Measurements from ENCODE around the gene SAMD4A.

Gene SAMD4A

DNA sequence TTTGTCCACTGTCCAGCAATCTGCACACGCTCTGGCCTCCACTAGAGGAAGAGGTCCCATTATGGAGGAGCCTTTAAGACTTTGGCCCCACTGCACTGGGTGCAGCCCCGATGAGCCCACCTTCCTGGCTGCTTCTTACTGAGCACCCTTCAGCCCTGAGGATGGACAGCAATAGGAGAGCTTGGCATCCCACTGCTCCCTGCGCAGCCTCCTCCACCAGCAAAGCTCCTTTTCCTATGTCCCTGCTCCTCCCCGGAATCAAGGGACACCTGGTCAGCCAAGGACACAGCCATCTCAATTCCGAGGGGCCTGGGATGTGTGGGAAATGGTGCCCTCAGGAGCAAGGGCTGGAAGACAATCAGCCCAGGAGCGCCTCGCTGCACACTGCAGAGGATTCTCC is 241.0 kb downstream of the SAMD4A start:
- DNase-seq, result no peak

DNA sequence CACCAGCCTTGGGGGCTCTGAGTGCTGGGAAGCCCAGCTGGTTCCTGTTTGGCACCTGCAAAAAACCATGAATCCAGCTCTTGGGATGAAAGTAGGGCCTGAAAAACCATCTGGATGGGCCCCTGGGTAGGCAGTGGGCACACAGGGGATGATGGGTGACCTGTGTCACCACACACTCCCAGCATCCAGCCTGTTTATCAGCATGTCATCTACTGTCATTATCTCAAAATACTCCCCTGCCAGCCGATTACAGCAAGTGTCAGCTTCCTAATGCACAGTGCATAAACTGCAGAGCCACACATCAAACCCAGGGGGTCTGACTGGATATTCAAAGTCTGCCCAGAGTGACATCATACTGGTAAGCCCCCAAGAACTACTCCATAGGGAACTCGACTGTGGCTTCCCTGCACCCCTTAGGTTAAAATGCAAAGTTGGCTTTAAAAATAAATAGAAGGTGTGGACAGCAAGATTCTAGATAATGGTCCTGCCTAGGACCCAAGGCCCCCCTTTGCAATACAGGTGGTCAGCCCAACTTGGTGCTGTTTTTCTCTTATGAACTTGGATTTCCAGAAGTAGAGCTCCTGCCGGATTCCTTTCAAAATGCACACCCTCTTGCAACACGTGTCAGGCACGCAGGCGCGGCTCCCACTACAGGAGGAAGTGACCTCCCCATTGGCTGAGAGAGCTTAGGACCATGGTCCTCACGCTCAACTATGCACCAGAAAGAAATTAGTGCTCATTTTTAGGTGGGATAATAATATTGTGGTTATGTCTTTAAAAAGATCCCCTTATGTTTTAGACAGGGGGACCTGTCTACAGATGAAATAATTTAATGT is 241.6 kb downstream of the SAMD4A start:
- DNase-seq, result no peak

DNA sequence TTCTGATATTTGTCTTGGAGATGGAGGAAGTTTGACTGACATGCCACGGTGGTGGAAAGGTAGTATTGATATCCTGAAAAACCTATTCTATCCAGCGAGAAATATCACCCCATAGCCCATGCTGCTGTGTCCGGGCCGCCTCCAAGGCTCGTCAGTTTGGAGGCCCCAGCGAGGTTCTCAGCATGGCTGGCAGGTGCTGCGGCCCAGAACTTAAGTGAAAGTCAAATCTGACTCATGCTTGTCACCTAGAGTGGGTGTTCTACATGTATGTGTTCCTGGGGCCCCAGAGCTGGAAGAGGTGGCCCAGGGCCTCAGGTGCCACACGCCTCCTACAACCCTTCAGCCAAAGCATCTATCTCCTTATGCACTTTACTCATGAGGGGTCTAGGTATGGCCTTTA is 242.8 kb downstream of the SAMD4A start:
- DNase-seq, result no peak

DNA sequence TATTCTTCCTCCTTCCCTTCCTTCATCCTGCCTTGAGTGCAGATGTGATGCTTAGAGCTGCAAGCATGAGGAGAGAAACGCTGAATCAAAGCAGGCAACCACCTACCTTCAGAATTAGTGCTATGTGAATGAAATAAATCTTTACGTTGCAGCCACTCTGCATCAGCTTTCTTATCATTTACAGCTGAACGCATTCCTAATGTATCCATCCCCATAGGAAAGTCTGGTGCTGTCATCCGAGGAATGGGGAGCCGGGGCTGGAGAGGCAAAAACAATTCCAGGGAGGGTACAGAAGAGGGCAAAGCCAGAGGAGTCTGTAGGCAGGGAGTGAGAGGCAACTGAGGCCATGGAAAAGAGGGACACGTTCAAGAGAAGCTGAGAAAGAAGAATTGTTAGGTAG is 245.7 kb downstream of the SAMD4A start:
- DNase-seq, result no peak

DNA sequence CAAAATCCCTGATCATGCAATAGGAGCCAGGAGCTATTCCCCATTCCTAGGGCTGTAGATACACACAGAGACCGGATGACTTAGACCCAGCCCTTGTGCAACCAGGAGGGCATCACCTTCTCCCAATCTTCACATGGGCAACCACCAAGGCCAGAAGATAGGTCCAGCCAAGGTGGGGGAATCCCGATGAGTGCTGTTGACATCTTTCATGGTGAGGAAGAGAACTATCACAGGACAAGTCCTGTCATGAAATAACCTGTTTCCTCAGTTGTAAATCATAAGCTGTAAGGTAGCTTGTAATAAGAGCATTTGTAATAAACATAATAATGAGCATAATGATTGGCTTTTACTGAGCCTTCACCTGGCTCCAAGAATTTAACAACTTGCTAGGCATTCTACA is 246.2 kb downstream of the SAMD4A start:
- no peak for DNase-seq

DNA sequence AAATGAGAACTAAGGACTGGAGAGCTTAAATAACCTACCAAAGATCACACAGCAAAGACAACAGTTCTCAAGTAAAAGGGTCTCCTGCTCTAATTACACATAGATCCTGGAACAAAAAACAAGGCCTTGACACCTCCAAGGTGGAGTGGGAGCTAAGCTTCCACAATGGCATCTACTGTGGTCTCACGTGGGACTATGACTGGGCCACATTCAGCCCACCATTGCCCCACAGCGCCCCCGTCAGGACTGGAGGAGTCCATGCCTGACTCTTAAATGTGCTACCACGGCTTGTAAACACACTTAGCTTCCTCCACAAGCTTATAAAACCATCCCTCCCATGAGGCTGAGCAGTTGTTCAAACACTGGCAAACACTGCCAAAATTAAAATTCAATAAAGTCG is 247.1 kb downstream of the SAMD4A start:
- no peak for DNase-seq

DNA sequence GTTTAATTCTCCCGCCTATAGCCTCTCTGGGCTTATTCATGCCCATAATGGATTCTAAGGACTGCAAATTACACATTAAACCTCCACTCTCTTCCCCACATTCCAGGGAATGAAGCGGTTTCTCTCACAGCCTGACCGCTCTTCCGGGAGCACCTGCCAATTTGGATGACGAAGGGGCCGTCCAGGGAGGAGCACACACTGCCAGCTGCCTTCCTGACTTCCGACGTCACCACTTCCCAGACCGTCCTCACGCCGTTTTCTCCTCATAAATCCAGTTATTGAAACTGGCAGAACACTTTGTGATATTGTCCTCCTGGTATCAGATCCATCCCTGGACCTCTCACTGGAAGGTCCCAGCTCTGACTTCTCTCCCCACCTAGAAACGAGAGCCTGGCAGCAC is 248.1 kb downstream of the SAMD4A start:
- DNase-seq, result peak; percentile 74

DNA sequence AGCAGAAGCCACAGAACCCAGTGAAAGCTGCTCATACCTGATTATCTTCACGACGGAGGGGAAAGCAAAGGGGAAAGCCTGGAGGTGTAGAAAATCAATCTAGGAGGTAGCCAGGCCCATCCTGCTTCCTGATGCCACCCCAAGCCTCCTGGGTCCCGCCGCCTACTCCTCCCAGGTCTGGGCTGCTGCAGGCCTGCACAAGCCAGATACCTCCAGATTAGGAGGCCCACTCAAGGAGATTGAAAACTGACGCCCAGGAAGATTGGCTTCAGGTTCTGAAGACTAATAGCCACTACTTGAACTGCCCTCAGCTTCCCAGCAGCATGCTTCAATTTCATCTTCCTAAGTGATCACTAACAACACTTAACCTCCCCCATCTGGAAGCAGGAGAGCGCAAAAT is 248.6 kb downstream of the SAMD4A start:
- DNase-seq, result no peak

DNA sequence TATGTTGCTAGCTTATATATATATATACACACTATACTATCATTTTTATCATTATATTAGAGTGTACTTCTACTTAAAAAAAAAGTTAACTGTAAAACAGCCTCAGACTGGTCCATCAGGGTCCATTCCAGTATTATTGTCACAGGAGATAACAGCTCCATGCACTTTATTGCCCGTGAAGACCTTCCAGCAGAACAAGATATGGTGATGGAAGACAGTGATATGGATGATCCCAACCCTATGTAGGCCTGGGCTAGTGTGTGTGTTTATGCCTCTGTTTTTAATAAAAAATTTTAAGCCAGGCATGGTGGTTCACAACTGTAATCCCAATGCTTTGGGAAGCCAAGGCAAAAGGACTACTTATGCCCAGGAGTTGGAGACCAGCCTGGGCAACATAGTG is 249.5 kb downstream of the SAMD4A start:
- no peak for DNase-seq

DNA sequence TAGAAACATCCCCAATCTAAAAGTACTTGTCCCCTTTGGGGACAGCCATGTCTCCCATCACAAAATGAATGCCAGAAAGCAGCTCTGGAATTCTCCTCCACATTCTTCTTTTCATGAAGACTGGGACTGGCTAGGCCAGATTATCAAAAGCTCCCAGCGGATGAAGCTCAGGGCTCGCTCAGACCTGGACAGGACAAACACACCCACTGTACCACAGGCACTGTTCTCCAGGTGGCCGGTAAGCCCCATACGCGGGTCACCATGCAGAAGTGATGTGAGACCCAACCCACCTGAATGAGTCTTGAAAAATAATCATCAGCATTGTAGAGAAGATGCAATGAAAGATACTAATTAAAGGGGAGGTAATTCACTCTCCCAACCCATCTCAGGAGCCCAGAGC is 250.6 kb downstream of the SAMD4A start:
- DNase-seq, result no peak

DNA sequence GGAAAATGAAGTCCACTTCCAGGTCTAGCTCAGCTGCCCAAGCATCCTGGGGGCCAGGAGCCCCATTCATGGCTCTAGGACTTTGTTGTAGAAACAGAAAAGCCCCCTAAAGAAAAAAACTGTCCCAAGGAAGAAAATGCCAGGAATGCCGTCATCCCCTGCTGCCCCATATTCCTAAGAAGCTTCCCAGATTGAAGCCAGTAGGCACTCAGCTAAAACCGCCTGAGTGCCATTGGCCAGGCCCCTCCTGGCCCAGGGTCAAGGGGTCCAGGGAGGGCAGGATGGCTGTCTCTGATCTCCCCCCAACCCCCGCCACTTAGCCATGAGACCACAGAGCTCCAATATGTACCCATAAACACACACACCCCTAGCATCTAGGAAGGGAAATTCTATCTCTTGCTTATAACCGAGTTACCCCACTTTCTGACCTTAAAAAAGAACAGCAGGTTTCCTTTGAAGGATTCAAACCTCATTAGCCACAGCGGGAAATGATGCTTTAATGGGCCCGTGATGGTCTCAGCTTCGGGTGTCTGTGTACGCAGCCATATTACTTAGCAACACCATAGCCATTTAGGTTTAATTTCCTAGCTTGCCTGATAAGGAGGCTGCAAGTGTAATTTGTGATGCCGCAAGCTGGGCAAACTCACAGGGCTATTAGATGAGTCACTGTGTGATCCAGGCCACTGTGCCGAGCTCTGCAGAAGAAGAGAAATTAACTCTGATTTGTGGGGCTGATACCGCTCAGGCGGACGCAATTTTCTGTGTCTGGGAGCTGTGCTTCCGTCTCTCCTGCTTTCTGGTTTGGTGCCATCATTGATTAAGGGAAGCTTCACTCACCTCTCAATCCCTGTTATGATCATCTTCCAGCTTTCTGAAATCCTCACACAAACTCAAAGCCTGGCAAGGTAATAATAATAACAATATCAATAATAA is 251.5 kb downstream of the SAMD4A start:
- peak; percentile 82 for DNase-seq

DNA sequence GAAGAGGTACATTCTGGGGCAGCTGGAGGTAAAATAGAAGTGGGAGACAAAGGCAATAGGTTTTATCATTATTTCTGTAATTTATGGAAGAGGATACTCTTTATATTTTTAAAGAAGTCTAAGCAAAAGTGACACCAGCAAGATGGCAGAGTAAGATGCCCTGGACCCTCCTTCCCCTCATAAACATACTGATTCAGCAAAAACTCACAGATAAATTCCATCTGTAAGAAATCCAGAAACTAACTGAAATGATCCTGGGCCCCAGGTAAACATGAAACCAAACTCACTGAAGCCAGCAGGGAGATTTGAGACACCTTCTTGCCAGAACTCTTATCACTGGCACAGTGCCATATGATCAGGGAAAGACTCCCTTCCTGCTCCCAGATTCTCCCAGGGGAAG is 255.8 kb downstream of the SAMD4A start:
- DNase-seq, result no peak

DNA sequence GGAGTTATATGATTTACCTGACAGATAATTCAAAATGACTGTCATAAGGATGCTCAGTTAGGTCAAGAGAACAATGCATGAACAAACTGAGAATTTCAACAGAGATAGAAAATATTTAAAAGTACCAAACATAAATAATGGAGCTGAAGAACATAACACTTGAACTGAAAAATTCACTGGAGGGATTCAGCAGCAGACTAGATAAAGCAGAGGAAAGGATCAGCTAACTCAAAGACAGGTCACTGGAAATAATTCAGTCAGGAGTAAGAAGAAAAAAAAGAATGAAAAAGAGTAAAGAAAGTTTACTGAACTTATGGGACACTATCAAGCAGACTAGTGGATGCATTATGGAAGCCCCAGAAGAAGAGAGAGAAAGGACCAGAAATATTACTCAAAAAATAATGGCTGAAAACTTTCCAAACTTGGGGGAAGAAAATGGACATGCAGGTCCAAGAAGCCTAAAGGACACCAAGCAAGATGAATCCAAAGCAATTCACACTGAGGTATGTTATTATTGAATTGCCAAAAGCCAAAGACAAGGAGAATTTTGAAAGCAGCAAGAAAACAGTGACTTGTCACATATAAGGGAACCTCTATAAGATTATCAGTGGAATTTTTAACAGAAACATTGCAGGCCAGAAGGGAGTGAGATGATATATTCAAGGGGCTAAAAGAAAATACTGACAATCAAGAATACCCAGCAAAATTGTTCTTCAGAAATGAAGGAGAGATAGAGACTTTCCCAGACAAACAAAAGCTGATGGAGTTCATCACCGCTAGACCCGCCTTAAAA is 257.0 kb downstream of the SAMD4A start:
- DNase-seq, result no peak

DNA sequence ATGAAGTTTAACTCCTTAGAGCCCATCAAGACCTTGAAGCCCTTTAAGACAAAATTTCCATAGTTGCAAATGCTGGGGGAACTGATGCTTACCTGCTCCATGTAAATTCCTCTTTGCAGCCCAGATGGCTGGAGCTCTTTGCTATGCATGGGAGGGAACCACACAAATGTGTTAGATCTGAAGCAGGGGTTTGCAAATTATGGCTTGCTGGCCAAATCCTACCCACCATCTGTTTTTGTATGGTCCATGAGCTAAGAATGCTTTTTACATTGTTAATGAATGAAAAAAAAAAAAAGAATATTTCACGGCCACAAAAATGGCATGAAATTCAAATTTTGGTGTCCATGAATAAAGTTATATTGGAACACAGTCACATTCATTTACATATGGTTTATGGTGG is 261.1 kb downstream of the SAMD4A start:
- DNase-seq, result no peak

DNA sequence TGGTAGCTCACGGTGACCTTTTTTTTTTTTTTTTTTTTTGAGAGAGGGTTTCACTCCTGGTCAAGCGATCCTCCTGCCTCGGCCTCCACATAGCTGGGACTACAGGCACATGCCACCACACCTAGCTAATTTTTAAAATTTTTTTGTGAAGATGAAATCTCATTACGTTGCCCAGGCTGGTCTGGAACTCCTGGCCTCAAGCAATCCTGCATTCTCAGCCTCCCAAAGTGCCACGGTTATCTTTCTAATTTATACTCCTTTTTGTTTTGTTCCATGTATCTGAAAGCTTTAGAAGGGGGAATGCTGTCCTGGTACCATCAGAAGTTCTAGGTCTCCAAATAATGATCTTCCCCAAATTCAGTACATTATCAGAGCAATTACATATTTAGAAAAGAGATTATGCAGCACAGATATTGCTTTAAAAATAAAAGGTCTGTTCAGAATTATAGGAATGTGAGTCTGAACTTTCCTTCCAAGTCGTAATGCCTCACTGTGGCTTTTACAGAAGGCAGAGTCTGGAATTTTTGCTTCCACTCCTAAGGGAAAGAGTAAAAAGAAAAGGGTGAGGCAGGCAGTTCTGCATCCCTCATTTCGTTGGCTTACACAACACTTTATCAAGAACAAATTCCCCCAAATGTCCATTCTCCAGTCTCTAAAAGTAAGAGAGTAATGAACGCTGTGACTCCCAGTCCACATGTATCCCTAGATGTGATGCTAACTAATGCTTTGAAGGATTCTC is 262.7 kb downstream of the SAMD4A start:
- no peak for DNase-seq

DNA sequence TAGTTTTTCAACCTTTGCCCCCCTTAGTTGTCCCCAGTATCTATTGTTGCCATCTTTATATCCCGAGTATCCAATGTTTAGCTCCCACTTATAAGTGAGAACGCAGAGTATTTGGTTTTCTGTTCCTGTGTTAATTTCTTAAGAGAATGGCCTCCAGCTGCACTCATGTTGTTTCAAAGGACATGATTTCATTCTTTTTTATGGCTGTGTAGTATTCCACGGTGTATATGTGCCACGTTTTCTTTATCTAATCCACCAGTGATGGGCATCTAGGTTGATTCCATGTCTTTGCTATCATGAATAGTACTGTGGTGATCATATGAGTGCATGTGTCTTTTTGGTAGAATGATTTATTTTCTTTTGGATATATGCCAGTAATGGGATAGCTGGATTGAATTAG is 263.7 kb downstream of the SAMD4A start:
- DNase-seq, result no peak

DNA sequence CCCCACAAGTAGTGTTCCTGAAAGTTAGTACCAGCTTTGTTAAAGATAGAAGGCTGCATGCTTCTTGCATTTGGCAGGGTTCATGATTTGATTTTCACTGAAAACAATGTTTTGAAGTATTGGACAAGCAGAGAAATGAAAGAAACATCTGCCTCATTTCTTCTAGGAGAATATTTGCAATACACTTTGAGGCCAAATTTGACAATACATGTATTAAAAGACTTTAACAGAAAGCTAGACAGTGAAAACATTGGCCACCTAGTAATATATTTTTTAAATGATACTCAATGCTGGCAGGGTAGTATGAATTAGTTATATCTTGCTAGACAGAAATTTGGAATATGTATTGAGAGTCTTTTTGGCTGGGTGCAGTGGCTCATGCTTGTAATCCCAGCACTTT is 267.2 kb downstream of the SAMD4A start:
- DNase-seq, result no peak

DNA sequence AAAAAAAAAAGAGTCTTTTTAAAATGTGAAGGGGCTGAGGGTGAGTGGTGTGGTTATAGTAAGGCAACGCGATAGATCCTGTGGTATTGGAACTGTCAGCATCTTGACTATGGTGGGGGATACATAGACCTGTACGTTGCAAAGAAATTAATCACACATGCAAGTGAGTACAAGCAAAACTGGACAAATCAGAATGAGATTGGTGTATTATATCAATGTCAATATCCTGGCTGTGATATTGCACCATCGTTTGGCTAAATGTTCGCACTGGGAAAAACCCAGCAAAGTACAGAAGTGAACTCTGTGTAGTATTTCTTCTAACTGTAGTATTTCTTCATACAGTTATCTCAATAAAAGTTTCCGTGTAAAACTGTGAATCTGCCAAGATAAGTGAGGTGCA is 267.8 kb downstream of the SAMD4A start:
- no peak for DNase-seq

DNA sequence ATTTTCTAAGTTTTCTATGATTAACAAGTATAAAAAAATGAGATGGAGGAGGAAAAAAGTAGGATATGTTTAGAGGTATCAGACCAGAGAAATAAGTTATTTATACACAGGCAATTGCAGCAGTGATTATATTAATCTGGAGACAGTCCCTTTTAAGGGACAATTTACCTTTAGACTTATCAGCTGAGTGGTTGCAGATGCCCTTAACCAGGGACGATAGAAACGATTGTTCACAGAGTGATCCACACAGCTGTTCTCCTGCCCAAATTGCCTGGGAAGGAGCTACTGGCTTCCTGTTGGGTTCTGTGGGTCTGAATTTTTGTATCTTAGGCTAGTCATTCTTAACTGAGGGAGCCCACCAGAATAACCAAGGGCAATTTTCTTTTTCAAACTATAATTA is 269.3 kb downstream of the SAMD4A start:
- DNase-seq, result no peak

DNA sequence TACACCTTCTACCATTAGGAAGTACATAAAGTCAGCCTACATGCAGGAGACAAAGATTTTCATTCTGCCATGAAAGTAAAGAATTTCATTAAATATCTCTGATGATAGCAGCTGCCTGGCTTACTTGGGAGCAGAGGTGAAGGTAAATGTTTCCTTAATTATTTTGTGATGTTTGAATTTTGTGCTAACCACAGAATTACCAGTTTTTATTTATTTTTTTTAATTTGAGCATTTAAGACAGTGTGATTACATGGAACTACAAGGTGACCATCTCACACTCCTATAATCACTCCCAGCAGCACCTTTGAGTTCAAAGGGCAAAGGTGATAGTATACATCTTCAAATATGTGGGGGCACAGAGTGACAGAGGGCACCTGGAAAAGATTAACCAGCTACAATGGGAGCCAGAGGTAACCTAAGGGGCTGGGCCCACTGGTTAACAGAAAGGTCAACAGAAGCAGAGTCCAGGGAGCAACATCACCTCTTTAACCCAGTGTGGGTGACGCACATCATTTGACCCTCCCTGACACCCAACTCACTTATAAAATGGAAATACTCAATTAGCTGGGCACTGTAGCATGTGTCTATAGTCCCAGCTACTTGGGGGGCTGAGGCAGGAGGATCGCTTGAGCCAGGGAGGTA is 270.7 kb downstream of the SAMD4A start:
- DNase-seq, result no peak

DNA sequence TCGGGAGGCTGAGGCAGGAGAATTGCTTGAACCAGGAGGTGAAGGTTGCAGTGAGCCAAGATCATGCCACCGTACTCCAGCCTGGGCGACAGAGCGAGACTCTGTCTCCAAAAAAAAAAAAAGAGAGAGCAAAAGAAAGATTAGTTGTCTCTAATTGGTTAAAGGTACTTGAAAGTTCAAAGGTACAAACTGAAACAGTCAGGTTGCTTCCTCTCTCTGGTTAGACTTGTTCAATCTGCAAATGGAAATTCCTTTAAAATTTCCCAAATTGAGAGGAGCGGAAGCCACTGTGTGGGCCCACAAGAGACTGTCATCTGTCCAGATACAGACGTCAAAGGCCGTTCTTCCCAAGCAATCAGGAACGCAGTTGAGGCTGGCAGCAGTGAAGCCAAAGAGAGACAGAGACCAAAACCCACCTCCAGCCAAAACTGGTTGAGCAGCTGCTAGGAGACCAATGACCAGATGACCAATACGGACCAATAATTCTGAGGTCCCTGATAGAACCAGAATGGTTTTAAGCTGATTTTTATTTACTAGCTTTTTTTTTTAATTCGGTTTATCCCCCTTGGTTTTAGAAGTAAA is 272.1 kb downstream of the SAMD4A start:
- no peak for DNase-seq

DNA sequence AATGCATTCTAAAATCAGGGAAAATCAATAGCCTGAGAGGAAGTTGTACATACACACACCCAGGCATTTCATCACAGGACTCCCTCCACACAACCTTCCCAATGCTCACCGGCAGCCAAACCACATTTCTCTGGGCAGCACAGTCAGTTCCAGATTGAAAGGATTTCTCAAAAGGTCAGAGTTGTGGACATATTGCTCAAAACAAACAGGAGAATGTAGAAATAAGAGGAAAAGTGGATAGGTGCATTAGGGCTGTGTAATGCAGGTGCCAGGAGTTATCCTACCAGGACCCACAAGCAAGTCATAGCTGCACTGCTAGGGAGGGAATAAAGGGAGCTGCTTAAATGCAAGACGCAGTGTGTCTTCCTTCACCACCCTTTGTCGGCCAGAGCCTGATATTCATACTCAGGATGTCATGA is 272.8 kb downstream of the SAMD4A start:
- peak; percentile 2 for DNase-seq

All from fibroblast of skin of right biceps (primary cell).